ENCODE data around the gene B3GNT9.

The B3GNT9 gene

DNA sequence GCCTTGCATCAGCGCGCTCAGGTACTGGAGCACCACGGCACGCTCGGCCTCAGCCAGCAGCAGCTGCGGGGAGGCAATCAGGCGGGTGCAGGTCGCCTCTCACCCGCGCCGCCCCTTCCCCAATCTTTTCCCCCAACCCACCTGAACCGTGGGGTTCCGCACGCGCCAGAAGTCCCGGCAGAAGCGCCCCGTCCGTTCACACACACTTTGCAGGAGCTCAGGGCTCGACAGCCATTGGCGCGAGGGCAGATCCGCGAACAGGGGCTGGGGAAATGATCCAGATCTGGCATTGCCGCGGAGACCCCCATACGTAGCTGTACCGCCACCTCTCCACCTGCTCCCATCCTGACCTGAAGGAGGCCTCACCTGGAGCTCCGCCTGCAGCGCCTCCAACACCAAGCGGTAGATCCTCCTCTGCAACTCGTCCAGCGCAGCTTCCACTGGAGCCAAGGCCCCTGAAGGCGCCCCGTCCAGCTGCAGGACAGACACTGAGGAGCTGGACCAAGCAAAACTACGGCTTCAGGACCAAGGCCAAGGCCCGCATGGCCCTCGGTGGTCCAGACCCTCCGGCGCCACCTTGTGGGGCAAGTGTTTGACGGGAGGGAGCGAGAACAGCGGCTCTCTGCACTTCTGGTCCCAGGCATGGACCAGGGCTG, 34.3 kb upstream of the B3GNT9 start:
- peak; percentile 48 to 80 (median 69) for DNase-seq

DNA sequence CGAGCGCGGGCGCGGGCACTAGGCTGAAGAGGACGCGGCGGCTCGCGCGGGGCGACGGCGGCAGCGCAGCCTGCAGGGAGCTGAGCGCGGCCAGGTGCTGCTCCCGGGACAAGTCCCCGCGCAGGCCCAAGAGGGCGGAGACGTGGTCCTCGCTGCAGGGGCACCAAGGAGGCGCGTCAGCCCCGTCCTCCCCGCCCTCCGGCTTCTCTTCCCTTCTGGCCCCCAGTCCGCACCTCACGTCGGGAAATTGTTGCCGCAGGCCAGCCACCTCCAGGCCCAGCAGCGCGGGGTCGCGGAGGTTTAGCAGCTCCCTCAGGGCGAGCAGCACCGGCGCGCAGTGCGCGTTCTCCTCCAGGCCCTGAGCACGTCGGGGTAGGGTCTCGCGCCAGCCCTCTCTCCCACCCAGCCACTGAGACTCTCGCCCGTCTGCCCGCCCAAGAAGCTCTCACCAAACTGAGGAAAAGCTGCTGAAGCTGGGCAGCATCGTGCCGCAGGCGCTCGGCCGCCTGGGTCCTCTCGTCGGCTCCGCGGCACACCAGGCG, 33.7 kb upstream of the B3GNT9 start:
- DNase-seq = peak in 2 of 6 experiments; percentile 42 to 49

DNA sequence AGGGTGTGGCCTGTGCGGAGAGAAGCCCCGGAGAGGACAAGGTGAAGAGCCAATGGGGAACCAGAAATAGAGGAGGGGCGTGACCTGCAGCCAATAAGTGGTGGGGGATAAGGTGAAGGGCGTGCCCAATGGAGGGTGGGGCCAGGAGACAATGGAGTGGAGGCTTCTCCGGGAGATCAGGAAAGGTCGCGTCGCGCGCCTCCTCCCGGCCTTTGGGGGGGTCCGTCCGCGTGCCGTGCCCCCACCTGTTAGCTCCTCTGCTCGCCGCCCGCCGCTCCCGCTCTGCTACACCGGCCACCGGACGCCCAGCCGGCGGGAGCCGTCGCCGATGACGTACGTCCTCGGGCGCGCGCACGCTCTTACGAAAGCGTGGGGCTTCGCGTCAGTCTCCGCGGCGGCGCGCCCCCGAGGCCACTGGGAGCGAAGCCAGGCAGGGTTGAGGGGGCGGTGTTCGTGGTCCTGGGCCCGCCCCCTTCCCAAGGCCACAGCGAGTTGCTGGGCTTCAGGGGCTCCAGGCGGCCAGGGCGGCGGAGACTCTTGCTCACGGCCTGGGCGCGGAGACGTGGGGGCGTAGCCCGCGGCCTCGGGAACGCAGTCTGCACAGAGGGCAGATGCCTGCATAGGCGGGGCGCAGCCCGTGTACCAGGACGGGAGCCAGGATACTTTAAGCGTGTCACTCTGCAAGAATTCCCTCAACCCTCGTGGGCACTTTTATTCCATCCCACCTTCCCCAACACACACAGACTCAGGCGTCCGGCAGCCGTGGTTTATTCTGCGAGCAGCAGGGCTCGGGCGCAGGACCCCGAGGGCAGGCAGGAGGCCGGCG, 33.0 kb upstream of the B3GNT9 start, which contains the start of gene MATCAP1:
Gene MATCAP1, minus strand, starts transcription at position 337 of the 826 bp plus-strand sequence. CDS start 3,353 bp downstream, outside the sequence.
- DNase-seq = peak; percentile 89 to 99 (median 95)

DNA sequence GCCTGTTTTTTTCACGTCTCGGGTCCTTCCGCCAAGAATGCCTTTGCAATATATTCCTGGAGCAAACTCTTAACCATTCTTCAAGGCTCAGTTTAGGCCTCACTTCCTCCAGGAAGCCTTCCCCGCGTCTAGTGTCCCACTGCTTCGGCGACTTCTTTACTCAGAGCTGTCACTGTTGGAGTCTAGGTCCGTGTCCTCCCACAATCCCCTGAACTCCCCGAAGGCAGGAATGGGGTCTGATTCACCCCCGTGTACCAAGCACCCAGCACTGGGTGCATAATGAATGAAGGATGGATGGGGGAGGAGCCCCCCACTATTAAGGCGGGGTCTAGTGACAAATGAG, 32.5 kb upstream of the B3GNT9 start:
- DNase-seq = no peak

DNA sequence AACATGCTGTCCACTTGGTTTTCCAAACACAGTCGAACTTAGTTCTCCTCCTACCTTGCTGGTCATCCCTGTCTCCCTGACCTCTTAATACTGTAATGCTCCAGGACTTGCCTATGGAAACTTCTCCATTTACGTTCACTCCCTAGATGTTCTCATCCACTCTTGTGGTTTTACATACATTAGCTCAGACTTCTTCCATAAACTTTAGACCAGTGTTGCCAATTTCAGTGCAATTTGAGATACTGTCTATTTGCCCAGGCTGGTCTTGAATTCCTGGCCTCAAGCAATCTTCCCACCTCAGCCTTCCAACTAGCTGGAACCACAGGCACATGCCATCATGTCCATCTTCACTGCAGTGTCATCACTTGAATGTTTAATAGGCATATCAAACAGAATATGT, 31.5 kb upstream of the B3GNT9 start:
- DNase-seq = no peak

DNA sequence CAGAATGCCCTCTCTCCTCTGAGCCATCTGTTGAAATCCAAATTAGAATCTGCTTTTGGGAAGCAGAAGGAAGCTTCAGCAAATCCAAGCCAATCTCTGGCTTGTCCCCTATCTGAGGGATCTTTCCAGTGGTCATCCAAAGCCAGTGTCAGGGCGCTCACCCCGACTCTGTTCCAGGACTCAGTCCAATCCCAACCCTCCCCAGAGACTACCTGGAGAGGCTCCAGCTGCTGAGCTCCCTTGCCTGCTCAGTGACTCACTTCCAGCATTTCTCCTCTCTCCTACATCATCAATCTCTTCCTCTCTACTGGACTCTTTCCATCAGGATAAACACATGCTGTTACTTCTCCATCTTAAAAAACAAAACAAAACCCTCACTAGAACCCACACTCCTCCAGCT, 30.5 kb upstream of the B3GNT9 start:
- DNase-seq = no peak

DNA sequence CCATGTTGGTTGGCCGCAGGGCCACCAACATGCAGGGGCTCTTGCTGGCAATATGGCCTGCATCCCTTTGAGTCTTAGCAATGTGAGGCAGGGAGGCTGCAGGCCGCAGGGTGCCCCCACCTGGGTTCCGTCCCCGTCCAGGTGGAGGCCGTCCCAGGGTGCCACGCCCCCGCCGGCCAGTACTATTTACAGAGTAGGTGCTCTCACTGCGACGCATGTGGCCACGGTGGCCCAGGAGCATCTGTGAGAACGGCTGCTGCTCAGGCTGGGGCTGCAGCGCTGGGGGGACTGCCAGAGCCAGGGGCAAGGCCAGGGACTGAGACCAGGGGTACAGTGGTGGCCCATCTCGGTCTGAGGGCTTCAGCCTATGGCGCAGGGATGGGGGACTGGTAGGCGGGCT, 29.4 kb upstream of the B3GNT9 start:
- DNase-seq = no peak

DNA sequence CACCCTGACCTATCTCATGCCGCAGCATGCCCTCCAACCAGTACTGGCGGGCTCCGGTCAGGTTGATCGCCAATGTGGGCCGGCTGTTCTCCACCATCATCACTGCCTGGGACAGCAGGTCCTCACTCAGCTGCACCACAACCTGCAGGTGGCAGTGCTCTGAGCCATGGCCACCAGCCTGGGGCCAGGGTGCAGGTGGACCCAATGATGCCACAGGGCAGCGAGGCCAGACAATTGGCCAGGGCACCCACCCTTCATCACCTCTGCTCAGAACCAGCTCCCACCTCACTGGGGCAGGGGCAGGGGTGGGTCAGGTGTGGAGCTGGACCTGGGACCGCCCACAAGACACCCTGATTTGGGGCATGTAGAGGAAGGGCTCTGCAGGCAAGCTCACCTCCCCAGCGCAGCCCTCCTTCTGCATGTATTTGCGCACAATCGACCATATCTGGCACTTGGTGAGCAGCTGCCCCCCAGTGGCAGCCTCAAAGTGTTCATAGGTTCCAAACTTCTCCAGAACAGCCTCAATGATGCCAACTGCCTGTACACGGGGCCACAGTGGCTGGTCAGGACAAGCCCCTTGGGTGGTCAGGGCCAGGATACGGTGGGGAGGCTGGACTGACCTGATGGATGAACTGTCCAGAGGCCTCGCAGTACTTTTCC, 28.8 kb upstream of the B3GNT9 start:
- DNase-seq = no peak

DNA sequence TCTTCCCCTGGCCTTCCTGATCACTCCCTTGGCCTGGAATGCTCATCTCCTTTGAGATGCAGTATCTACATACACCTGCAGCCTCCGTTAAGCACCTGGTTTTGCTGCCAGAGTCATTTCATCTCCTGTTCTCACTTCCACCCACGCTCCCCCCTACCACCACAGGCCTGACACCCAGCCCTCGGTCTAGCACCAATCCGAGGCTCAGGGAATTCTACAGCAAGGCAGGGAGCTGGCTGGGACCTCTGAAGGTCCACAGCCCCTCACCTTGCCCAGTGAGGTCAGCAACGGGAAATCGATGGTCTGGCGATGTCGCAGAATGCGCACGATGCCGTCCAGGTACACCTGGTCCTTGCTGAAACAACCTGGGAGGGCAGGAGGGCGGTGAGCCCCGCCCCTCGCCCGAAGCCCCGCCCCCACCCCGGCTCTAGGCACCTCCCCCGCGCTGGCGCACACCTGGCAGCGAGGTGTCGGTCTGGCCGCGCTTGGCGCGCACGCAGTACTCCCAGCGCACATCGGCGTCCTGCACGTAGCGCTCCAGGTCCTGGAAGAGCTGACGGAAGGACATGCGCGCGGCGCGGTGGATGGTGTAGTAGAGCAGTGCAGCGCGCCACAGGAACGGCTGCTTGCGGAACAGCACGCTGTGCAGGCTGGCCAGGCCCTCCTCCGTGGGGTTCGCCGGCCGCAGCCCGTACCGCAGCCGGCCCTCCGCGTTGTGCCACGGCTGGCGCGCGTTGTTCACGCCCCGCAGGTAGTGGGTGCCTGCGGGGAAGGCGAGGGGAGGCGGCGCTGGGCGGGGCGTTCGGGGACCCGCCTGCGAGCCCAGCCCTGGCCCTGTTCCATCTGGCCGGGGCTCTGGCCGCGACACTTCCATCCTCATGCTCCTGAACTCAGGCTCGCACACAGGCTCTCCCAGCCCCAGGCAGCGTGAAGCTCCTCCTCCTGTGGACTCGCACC, 27.2 kb upstream of the B3GNT9 start:
- peak in 5 of 6 experiments; percentile 45 to 54 (median 50) for DNase-seq

DNA sequence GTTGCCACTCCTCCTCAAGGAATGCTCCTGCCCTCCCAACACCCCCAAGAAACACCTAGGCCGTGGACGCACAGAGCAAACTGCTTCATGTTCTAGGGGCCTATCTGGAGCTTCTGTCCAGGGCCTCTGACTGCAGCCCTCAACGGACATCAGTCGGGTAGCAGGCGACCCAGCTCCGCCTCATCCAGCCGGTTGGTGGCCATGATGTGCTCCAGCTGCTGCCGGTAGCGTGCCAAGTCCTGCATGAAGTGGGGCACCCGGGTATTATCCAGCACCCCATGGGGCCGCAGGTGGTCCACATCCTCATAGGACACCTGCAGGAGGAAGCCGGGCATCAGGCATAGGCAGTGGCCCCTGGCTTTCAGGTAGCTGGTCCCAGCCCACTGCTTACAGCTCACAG, 25.9 kb upstream of the B3GNT9 start:
- no peak for DNase-seq

DNA sequence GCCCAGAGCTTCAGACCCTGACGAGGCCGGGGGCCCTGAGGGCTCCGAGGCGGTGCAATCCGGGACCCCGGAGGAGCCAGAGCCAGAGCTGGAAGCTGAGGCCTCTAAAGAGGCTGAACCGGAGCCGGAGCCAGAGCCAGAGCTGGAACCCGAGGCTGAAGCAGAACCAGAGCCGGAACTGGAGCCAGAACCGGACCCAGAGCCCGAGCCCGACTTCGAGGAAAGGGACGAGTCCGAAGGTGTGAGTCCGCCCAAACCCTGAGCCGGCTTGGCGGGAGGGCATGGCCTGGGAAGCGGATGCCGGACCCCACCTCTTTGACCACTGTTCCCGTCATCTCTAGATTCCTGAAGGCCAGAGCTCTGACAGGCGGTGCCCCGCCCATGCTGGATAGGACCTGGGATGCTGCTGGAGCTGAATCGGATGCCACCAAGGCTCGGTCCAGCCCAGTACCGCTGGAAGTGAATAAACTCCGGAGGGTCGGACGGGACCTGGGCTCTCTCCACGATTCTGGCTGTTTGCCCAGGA, 24.0 kb upstream of the B3GNT9 start:
- no peak for DNase-seq

DNA sequence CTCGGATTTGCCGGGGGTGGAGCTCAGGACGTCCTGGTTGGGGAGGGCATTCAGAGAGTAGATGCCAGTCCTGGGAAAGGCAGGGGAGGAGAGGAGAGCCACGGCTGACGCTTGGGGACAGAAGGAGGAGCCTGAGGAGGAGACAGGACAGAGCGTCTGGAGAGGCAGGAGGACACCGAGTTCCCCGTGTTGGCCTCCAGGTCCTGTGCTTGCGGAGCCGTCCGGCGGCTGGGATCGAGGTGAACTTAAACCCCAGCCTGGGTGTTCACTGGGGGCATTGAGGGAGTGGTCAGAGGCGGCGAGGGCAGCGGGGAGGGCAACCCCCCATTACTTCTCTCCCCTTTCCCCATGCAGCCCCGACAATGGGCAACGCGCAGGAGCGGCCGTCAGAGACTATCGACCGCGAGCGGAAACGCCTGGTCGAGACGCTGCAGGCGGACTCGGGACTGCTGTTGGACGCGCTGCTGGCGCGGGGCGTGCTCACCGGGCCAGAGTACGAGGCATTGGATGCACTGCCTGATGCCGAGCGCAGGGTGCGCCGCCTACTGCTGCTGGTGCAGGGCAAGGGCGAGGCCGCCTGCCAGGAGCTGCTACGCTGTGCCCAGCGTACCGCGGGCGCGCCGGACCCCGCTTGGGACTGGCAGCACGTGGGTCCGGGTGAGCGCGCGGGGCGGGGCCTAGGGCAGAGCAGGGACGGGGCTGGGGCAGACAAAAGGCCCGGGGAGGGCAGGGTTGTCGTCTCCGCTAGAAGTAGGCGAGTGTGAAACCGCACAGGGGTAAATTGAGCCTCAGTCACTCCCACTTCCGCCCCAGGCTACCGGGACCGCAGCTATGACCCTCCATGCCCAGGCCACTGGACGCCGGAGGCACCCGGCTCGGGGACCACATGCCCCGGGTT, 23.3 kb upstream of the B3GNT9 start:
- DNase-seq = peak; percentile 25 to 44 (median 34)

DNA sequence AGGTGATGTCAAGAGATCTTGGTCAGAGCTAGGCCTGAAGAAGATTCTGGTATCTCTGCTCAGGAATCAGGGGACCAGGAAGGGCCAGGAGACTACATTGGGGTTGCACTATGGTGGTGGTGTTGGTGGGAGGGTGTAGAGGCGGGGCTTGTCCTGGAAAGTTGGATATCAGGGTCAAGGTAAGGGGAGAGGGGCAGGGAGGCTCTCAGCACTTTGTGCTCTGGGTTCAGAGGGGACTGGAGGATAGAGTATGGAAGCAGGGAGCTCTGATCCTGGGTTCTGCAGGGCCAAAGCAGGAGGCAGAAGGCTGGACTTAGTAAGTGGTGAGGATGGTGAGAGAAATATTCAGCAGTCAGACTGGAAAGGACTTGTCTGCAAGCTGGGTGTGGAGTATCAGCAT, 22.5 kb upstream of the B3GNT9 start:
- no peak for DNase-seq

DNA sequence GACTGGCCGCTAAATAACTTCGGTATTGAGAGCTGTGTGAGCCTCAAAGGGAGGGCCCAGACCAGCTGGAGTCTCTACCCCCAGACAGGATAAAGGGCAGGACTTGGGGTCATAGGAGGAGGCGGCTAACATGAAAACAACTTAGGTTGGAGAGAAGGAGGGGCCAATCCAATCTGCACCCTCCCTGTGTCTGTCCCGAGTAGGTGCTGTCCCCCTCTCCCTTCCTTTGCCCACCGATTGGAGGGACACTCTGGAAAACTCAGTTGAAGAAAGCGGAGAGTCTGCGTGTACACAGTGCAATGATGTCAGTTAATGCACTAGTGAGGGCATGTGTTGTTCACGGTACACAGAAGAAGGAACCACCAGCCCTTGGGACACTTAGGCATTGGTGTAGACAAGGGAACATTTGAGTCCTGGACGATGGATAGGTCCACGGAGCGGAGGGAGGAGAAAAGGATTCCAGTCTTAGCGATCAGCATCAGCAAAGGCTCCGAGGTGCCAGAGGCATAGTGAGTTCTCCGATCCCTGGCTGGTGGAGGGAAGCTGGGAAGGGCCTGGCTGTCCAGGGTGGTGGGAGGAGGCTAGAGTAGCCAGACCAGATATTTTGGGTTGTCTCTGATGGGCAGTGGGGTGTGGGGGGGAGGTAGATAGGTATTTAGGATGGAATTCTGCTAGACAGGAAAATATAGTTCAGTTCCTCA, 20.3 kb upstream of the B3GNT9 start:
- DNase-seq = no peak

DNA sequence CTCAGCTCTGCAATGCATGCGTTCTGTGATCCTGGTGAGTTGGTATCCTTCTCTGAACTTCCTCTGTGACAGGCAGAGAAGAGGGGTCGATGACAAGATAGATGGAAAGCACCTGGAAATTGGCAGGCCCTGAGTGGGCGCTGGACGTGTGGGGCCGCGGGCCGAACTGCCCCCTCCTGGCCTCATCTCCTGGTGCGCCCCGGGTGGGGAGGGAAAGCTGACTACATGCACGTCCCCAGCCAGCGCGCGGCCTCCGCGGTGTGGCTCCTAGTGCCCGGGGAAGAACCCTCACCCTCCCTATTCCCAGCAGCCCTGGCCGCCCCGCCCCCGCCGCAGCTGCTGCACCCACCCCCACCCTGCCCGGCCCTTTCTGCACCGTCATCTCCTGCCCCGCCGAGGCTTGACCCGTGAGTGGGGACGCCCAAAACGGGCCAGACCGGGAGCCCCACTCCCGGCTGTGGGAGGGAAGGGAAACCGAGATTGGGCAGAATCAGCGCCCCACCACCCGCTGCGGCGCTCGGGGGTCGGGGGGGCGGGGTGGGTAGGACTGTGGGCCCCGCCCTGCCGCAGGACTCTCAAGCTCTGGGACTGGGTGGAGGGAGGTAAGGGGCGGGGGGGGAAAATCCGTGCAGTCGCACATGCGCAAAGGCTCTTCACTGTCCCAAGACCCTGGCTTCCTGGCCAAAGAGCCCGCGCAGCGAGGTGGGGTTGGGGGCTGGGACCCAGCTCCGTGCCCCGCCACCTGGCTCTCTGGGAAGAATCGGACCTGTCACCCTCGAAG, 19.6 kb upstream of the B3GNT9 start, which contains the start of gene NOL3:
Gene NOL3, plus strand, starts transcription at position 371 of the 781 bp plus-strand sequence.
- DNase-seq = no peak

DNA sequence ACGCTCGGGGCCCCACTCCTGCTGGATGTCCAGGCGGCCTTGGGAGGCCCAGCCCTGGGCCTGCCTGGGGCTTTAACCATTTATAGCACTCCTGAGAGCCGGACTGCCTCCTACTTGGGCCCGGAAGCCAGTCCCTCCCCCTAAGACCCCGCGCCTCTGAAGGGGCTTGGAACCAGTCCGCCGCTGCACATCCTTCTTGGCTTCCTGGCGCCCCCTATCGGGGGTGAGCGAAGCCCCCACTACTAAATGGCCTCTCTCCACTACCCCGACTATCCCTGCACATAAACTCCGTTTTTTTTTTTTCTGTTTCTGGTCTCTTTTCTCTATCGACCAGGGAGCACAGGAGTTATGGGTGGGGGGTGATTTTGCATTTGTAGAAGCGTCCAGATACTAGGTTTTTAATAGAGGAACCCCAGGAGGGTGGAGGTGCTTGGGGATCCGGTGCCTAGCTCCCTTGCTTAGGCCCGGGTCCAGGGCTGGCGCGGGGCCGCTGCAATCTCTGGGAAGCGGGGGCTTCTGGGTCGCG, 18.9 kb upstream of the B3GNT9 start:
- peak in 4 of 6 experiments; percentile 5 to 23 (median 20) for DNase-seq

DNA sequence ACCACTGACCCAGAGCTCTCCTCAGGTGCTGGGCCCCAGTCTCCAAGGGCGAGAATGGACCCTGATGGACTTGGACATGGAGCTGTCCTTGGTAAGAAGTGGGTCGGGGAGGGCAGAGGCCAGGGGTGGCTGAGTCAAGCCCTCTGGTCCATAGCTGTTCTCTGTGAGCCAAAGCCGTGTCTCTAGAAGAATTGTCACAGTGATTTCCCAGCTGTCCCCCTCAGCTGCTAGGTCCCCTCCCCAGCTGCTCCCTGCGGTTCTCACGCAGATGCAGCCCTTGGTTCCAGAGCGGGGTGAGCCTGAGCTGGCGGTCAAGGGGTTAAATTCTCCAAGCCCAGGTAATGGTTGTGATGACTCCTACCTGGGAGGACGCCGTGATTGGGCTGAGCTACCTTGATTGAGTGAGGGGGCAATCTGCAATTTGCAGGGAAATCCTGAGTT, 18.2 kb upstream of the B3GNT9 start:
- DNase-seq = no peak

DNA sequence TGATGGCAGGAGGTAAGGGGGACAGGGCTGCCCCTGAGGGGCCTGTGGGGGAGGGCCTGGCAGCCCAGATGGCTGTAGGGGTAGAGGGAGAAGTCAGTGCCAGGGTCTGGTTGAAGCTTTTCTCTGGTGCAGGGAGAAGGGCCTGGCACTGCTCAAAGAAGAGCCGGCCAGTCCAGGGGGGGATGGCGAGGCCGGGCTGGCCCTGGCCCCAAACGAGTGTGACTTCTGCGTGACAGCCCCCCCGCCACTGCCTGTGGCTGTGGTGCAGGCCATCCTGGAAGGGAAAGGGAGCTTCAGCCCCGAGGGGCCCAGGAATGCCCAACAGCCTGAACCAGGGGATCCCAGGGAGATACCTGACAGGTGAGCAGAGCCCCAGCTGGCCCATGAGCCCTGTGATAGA, 16.8 kb upstream of the B3GNT9 start:
- DNase-seq = no peak

DNA sequence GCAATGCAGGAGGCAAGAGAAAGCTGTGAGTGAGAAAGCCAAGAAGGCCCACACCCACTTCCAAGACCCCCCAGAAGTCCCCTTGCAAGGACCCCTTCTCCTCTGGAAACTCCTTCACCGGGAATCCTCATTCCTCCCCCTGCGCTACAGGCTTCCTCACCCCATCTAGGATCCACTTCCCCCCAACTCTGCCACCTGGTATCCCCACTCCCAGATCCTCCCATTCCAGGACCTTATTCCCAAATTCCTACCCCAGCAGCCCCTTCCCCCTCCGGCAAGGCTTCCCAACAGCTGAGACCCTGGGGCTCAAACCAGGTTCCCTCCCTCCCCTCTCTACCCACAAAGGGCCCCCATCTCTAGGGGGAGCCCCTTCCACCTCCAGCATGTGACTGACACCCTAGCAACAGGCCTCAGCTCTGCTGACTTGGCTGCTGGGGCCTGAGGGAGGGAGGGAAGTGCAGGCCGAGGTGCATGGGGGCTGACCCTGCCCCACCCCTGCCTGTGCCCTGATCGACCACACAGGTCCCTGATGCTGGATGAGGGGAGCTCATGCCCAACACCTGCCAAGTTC, 15.9 kb upstream of the B3GNT9 start:
- no peak for DNase-seq
